ENCODE measurements around the gene FAM13B.
"Not testable (repeated sequence)": the region's sequence is repeated elsewhere in the genome, so short reads cannot be mapped to it uniquely, and the experiment has no call there.

FAM13B gene

GRCh38 chr5:137997726-137998213, 35.1 kb downstream of the FAM13B start:
- TF ChIP-seq CTCF (IDR thresholded peaks at IDR 0.05; ENCODE audit: low read depth, low read length, missing control alignments), result no peak
- DNase-seq (ENCODE audit: low read depth), result peak; percentile 51
- no peak overlapping the region for H3K4me3 ChIP-seq (ENCODE audit: low read depth, low read length)

GRCh38 chr5:137995749-137996128, 37.1 kb downstream of the FAM13B start:
- no peak for TF ChIP-seq CTCF (IDR thresholded peaks at IDR 0.05; ENCODE audit: low read depth, low read length, missing control alignments)
- no peak overlapping the region for H3K4me3 ChIP-seq (ENCODE audit: low read depth, low read length)
- DNase-seq (ENCODE audit: low read depth), result no peak

- TF ChIP-seq CTCF (IDR thresholded peaks at IDR 0.05; ENCODE audit: low read depth, low read length, missing control alignments), result no peak
- DNase-seq (ENCODE audit: low read depth), result no peak
- H3K4me3 ChIP-seq (ENCODE audit: low read depth, low read length), result no peak overlapping the region
Measured at GRCh38 chr5:137995077-137995748, 37.7 kb downstream of the FAM13B start.

GRCh38 chr5:137994556-137994955, 38.3 kb downstream of the FAM13B start:
- no peak overlapping the region for H3K4me3 ChIP-seq (ENCODE audit: low read depth, low read length)
- no peak for DNase-seq (ENCODE audit: low read depth)
- TF ChIP-seq CTCF (IDR thresholded peaks at IDR 0.05; ENCODE audit: low read depth, low read length, missing control alignments), result no peak

GRCh38 chr5:137989419-137989818, 43.5 kb downstream of the FAM13B start:
- TF ChIP-seq CTCF (IDR thresholded peaks at IDR 0.05; ENCODE audit: low read depth, low read length, missing control alignments), result no peak
- DNase-seq (ENCODE audit: low read depth), result no peak
- no peak overlapping the region for H3K4me3 ChIP-seq (ENCODE audit: low read depth, low read length)

GRCh38 chr5:137975208-137975607, 57.7 kb downstream of the FAM13B start:
- no peak overlapping the region for H3K4me3 ChIP-seq (ENCODE audit: low read depth, low read length)
- TF ChIP-seq CTCF (IDR thresholded peaks at IDR 0.05; ENCODE audit: low read depth, low read length, missing control alignments), result no peak
- no peak for DNase-seq (ENCODE audit: low read depth)

GRCh38 chr5:137970384-137970783, 62.5 kb downstream of the FAM13B start:
- not testable (repeated sequence) for H3K4me3 ChIP-seq (ENCODE audit: low read depth, low read length); DNase-seq (ENCODE audit: low read depth)
